Upper lobe of right lung (tissue), 1 donor: Measurements from ENCODE around the gene ME3. TPM values are rescaled to one million over a fixed set of nuclear protein-coding genes. Genes with fewer than 3 reads are reported as not detected.

Experiments
- ATAC-seq: fragments of 200-7000 bp; cut with Tn5 transposase; one replicate; pipeline ENCODE4 v1.9.1; 2020; ENCODE audit warnings: mild to moderate bottlenecking, moderate library complexity
- DNase-seq: peaks from one replicate; pipeline ENCODE4 v3.0.0-alpha.2; 2020
- H3K27ac ChIP-seq: fragments of 200-600 bp; one replicate; pipeline ENCODE4 v1.8.0; 2022
- H3K27me3 ChIP-seq: fragments of 200-600 bp; one replicate; pipeline ENCODE4 v1.8.0; 2022; ENCODE audit warnings: mild to moderate bottlenecking
- H3K36me3 ChIP-seq: fragments of 200-600 bp; one replicate; pipeline ENCODE4 v1.8.0; 2022
- H3K4me1 ChIP-seq: fragments of 200-600 bp; one replicate; pipeline ENCODE4 v1.8.0; 2022
- H3K4me3 ChIP-seq: fragments of 200-600 bp; one replicate; pipeline ENCODE4 v1.8.0; 2022; ENCODE audit warnings: mild to moderate bottlenecking
- H3K9me3 ChIP-seq: fragments of 200-600 bp; one replicate; pipeline ENCODE4 v1.8.0; 2022
- intact Hi-C: fragments of 100-400 bp; cut with DNase I; formaldehyde crosslinking; loops from one replicate; pipeline ENCODE4 v1.11.0; 2022
- total RNA-seq: library from RNA; stranded (reverse); fragmentation: NEBNext Ultra II Directional; extraction: Animal tissue kit (Norgen Biotek cat#: 25700); gene quantifications from one replicate; pipeline ENCODE4 v1.2.1, GENCODE V29; 2021
- TF ChIP-seq, protein P1 (sequence below): fragments of 200-600 bp; IDR thresholded peaks from one replicate; pipeline ENCODE4 v1.8.0; 2022; ENCODE audit warnings: antibody characterized with exemption
- donor health status: DM: no; HTN: yes; CAD: no; lungs with severe emphysema.

Gene ME3
- total RNA-seq, 1 donor from 2014 or later, result 24.7 TPM

DNA sequence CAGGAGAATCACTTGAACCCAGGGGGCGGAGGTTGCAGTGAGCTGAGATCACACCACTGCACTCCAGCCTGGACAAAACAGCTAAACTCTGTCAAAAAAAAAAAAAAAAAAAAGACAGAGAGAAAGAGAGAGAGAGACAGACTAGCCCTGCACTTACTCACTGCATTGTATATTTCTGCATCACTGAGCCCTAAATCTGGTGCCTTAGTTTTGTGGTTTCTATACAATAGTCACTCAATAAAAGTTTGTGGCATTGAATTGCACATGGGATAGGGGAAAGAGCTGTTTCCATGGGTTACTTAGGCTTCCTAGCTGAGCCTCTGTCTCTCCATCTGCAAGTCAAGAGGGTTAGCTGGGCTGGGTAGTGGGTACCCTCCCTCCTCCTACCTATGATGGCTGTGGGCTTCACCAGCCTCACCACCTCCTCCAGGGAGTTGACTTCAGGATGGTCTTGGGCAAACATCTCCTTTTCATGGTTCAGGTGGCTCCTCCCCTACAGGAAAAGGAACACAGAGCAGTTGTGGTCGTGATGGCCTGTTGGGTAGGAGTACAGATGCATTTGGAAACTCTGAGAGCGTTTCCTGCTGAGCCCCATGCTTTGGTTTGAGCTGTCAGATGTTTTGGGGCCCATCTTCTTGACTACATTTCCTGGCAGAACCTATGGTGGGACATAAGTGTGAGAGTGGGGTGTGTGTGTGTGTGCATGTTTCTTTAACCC, 224.5 kb downstream of the ME3 start:
- no peak overlapping the region for H3K4me3 ChIP-seq
- H3K27me3 ChIP-seq, result no peaks in the 10 kb centered on the region
- H3K9me3 ChIP-seq, result no peaks in the 10 kb centered on the region
- TF ChIP-seq, protein P1, sequence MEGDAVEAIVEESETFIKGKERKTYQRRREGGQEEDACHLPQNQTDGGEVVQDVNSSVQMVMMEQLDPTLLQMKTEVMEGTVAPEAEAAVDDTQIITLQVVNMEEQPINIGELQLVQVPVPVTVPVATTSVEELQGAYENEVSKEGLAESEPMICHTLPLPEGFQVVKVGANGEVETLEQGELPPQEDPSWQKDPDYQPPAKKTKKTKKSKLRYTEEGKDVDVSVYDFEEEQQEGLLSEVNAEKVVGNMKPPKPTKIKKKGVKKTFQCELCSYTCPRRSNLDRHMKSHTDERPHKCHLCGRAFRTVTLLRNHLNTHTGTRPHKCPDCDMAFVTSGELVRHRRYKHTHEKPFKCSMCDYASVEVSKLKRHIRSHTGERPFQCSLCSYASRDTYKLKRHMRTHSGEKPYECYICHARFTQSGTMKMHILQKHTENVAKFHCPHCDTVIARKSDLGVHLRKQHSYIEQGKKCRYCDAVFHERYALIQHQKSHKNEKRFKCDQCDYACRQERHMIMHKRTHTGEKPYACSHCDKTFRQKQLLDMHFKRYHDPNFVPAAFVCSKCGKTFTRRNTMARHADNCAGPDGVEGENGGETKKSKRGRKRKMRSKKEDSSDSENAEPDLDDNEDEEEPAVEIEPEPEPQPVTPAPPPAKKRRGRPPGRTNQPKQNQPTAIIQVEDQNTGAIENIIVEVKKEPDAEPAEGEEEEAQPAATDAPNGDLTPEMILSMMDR, result no peak
- DNase-seq, result no peak
- H3K27ac ChIP-seq, result no peak overlapping the region
- no peak for ATAC-seq
- no peaks in the 10 kb centered on the region for H3K4me1 ChIP-seq
- H3K36me3 ChIP-seq, result no peaks in the 10 kb centered on the region
- intact Hi-C loops, result no loop called here

DNA sequence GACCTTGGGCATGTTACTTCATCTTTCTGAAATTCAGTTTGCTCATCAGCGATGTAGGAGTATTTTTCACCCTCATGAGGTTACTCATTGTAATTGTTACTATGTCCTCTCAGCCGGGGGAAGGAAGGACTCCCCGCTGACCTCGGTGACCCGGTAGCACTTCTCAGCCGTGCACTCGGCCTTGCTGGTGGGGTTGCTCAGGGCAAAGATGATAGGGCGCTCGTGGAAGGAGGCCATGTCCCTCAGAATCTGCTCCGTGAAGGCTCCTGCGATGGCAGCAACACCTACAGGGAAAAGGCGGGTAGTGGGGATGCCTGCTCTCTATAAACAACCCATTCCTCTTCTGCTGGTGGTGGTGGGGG, 225.5 kb downstream of the ME3 start:
- Histone ChIP-seq H3K27me3 (no peaks in the 10 kb centered on the region), H3K9me3 (no peaks in the 10 kb centered on the region), H3K27ac (no peak overlapping the region), H3K4me3 (no peak overlapping the region), H3K36me3 (no peaks in the 10 kb centered on the region), H3K4me1 (no peaks in the 10 kb centered on the region)
- intact Hi-C loops, result no loop called here
- TF ChIP-seq, protein P1, result no peak
- ATAC-seq (no peak), DNase-seq (no peak)

DNA sequence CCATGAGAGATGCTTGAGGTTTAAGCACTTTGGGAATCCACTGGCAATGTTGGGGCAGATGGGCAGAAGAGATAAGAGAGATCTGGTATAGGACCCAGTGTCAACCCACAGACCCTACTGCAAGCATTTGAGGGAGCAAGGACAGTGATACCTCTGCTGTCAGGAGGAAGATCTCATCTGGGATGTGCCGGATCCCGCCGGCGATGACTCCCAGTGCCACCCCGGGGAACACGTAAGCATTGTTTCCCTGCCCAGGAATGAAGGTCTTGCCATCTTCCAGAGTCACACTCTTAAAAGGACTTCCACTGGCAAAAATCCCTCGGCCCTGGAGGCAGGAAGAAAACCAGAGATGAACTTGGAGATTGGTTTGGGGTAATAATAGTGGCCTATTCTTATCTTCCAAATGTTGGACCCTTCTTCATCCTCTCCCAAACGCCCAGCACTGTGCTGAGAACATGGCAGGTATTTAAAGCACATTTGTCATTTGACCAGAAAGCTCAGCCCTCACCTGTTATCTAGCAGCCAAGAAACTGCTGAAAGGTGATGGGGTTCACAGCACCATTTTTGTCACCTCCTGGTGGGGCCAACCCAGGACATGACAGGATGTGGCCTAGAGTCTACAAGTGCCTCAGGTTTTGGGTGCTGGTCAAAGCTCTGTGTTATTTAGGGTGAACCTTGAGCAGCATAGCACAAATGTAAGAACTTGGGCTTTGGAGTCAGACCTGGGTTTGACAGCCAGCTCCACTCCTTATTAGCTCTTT, 226.1 kb downstream of the ME3 start:
- ATAC-seq, result no peak
- H3K36me3 ChIP-seq, result no peaks in the 10 kb centered on the region
- intact Hi-C loops, result no loop called here
- H3K27ac ChIP-seq, result no peak overlapping the region
- H3K4me3 ChIP-seq, result no peak overlapping the region
- TF ChIP-seq, protein P1, result no peak
- no peaks in the 10 kb centered on the region for H3K4me1 ChIP-seq
- H3K27me3 ChIP-seq, result no peaks in the 10 kb centered on the region
- no peak for DNase-seq
- H3K9me3 ChIP-seq, result no peaks in the 10 kb centered on the region

DNA sequence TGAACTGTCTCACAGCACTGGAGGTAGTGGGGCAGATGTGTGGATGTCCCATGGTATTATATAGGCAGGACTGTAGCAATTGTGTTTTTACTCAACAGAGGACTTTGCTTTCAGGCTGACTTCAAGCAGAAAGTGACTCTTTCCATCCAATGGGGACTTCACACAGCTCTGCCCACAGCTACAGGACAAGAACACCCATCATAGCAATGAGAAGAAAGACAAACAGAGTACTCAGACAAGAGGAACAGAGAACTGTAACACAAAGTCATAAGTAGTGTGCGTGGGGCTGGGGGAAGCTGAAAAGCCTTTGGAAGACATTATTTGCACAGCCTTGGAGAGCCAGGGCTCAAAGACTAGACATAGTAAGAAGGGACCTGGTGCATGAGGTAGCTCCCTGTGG, 227.4 kb downstream of the ME3 start:
- H3K4me3 ChIP-seq, result no peak overlapping the region
- H3K36me3 ChIP-seq, result no peaks in the 10 kb centered on the region
- no peaks in the 10 kb centered on the region for H3K4me1 ChIP-seq
- TF ChIP-seq, protein P1, result no peak
- DNase-seq (no peak), ATAC-seq (no peak)
- intact Hi-C loops, result no loop called here
- H3K27me3 ChIP-seq, result no peaks in the 10 kb centered on the region
- no peaks in the 10 kb centered on the region for H3K9me3 ChIP-seq
- no peak overlapping the region for H3K27ac ChIP-seq

DNA sequence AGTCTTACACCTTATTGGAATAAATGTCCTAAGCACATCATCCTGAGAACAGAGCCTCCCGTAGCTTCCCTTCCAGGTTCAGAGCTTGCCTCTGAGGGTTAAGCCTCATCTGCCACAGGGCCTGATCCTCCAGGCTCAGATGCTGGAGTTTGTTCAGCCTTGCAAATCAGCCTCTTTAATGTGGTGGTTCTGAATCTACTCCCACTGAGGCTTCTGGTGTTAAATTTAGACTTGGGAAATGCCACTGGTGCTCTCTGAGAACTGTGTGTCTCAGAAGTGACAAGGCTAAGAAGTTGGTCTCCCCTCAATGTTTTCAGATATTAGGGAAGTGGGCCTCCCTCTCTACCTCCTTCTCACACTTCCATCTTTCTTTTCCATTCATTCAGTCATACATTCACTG, 229.0 kb downstream of the ME3 start:
- H3K27ac ChIP-seq, result no peak overlapping the region
- H3K4me3 ChIP-seq, result no peak overlapping the region
- DNase-seq (no peak), ATAC-seq (no peak)
- H3K9me3 ChIP-seq, result no peaks in the 10 kb centered on the region
- H3K4me1 ChIP-seq, result no peaks in the 10 kb centered on the region
- no peaks in the 10 kb centered on the region for H3K27me3 ChIP-seq
- TF ChIP-seq, protein P1, result no peak
- H3K36me3 ChIP-seq, result no peaks in the 10 kb centered on the region
- intact Hi-C loops, result no loop called here
